NCI-H774 (cell line): ENCODE measurements around the gene SCNM1.

Experiments used
- DNase-seq: peaks from one replicate; lab custom pipeline; 2025; lab: John Stamatoyannopoulos, UW

SCNM1 gene

GRCh38 chr1:151165738-151166504 lies at the start of gene SCNM1, which contains the start of gene LYSMD1:
Gene SCNM1, plus strand, starts transcription at chr1:151166144. Its CDS starts 9 bp downstream, at chr1:151166153.
Gene LYSMD1, minus strand, starts transcription at chr1:151165902. Its CDS starts 644 bp downstream, at chr1:151165258.
- DNase-seq = peak; percentile 99

DNA sequence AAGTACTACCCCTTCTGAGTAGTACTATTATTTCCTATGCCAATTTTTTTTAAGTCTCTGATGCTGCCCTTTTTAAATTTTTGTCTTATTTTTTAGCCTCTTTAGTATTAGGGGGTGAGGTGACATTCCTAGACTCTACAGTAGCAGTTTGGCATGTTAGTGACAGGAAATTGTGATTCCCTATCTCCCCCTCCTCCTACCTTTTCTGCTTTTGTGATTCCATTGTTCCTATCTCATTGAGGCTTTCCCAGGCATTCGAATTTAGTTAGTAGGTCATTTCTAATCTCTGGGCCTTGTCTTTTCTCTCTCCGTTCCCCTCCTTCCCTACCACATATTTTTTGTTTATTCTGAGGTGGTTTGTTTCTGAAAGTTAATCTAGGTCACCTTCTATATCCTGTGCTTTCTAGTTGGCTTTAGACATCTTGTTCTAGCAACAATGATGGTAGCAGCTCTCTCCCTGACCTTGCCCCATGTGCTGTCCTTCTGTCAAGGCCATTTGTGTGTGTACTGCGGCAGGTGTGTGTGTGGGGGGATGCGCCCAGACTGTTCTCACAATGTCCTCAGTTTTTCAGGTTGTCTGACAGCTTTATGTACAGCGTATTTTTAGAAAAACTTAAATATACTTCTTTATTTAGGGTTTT lies 41.1 kb upstream of the SCNM1 start:
- no peak for DNase-seq

DNA sequence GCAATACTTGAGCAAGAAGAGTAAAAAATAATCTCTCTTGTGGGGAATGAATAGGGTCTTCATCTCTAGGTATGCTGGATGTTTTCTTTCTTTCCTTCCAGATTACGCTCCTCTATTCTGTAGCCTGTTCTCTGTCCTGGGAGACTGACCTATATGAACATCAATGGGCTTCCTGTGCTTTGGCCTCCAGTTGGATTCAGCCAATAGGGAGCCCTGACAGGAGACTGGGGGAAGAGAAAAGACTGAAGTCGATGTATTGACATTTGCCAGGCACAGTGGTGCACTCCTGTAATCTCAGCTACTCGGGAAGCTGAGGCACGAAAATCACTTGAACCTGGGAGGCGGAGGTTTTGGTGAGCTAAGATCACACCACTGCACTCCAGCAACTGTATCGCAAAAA lies 37.1 kb upstream of the SCNM1 start:
- no peak for DNase-seq

DNA sequence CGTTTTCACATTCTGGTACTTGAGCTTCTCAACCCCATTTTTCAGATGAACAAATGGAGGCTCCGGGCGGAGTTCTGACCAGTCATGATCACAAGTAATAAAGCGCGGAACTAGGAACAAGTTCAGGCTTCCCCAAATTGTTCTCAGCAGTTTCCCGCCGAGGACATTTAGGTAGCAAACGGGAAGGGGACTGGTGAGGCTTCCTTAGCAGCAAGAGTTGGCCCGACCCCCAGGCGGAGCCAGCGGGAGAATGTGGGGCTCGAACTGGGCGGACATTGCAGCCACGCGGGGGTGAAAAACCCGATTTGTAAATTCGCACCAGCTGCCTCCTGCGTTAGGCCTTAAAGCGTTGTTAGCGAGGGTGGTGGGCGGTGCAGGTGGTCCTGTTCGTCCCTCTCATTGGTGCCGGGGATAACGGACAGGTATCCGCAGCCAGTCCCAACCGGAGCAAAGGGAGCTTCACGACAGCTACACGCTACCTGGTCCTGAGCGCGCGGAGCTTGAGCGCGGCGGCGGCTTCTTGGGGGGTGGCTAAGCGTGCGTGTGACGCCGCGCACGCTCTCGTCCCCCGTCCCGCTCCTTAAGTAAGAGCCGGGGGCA lies 34.9 kb upstream of the SCNM1 start:
- peak; percentile 13 for DNase-seq

GRCh38 chr1:151131701-151132334 lies 34.1 kb upstream of the SCNM1 start:
- no peak for DNase-seq

DNA sequence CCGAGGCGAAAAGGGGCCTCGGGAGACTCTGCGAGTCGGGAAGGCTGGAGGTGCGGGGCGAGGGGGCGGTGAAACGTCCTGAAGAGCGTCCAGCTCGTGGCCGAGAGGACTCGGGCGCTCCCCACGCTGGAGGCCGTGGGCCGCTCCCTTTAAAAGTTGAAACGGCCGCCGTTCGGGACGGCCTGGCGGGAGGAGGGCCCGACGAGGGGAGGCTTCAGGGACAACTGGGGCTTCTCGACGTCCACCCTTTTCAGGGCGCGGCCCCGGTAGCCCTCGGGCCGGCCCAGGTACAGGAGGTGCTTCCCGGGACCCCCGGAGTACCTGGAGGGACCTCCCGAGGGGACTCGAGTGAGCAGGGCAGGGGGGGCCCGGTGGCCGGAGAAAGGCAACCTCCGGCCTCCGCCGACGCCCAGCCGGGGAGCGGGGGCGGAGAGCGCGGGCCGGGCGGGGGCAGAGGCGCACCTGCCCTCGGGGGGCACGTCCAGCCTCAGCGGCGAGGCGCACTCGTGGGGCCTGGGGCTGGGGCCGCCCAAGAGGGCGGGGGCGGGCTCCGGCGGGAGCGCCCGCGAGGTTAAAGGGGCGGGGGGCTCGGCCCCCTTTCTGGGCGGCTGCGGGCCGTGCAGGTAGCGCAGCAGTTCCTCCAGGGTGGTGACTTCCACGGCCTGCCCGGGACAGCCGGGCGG lies 33.5 kb upstream of the SCNM1 start:
- no peak for DNase-seq

DNA sequence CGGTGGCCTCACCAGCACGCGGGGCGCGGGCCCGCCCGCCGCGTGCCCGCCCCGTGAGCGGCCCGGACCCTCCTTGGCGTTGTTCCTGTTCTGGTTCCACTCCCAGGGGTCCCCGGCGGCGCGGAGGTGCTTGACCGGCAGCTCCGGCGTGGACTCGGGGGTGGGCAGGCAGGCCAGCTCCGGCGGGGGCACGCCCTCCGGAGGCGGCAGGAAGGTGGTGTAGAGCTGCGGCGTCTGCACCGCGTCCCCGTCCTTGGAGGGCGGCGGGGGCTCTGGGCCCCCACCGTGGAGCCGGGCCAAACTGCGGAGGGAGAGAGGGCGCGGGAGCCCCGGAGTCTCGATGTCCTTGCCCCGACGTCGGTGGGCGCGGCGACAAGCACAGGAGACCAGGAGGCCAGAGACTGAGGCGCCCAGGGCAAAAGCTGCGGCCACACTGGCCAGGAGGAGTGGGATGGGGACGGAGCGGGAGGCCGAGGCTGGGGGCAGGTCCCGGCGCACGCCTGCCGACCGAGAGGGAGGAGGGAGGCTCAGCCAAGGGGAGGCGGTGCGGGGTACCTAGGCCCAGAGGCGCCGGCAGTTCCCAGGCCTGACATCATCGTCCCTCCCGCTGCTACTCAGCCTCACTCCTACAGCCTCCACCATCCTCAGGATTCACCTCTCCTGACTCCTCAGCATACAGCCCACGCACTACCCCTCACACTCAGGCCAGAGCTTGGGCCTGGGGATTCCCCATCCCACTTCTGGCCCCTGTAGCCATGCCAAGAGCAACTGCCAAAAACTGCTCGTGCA lies 32.7 kb upstream of the SCNM1 start:
- no peak for DNase-seq

DNA sequence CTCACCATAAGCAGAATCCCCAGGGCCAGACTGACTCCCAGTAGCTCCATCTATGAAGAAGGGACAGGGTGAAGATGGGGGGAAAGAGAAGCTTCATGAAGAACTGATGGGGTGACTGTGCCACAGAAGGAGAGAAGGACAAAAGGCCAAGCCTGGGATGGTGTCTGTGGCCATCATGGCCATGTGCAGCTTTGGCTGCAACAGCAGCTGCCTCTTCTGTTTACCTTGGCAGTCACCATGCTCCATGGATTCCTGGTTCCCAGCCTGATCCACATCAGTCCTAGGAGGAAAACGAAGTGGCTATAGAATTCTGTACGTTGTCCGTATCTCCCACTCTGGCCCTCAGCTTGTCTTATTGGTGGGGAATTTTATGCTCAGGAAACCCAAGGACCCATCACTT lies 31.5 kb upstream of the SCNM1 start:
- peak; percentile 15 for DNase-seq

GRCh38 chr1:151134991-151135390 lies 31.0 kb upstream of the SCNM1 start:
- DNase-seq = no peak

GRCh38 chr1:151135433-151136385 lies 30.2 kb upstream of the SCNM1 start:
- DNase-seq = no peak

GRCh38 chr1:151137789-151138188 lies 28.2 kb upstream of the SCNM1 start:
- no peak for DNase-seq

DNA sequence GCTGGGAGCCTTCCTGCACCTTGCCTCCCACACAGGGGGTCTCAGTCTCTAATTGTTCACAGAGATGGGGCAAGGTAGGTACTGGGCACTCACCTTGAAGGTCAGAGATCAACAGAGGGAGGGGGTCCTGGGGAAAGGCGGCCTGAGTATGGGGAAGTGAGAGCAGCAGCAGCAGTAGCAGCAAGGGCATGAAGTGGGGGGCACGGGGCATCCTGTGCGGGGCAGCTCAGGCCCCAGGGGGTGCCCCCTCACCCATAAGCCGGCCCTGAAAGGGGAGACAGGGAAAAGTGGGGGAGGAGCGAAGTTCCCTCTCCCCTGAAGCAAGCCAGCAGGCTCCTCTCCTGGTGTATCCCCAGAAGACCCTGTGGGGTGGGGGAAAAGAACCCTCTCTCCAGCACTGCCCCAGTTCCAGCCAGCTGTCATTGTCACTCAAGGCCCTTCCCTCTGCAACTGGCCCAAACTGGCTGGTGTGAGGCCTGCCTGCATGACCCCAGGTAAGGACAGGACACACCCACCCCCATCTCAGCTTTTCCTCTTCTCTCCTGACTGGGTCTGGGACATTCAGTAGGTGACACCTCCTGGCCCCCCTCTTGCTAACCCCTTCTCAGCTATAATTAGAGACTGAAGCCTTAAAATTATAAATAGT lies 23.4 kb upstream of the SCNM1 start:
- DNase-seq = no peak

DNA sequence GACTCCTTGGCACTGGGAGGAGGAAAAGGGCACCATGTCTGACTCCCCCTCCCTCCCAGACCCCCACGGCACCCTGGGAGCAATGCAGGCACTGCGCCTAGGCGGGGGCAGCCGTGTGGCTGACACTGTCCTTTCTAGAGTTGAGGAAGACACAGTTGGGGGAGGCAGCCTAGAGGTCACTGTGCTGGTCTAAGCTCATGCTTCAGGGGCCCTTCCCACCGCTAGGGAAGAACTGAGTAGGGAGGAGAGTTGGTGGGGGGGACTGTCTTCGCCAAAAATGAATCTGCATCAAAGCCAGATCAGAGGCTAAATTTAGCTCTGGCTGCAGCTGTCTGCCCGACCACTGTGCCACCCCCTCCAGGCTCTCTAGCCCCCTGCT lies 22.9 kb upstream of the SCNM1 start:
- no peak for DNase-seq

GRCh38 chr1:151143986-151144385 lies 22.0 kb upstream of the SCNM1 start:
- DNase-seq = no peak

- DNase-seq = no peak
These were observed 21.3 kb upstream of the SCNM1 start for GRCh38 chr1:151144474-151145303.

DNA sequence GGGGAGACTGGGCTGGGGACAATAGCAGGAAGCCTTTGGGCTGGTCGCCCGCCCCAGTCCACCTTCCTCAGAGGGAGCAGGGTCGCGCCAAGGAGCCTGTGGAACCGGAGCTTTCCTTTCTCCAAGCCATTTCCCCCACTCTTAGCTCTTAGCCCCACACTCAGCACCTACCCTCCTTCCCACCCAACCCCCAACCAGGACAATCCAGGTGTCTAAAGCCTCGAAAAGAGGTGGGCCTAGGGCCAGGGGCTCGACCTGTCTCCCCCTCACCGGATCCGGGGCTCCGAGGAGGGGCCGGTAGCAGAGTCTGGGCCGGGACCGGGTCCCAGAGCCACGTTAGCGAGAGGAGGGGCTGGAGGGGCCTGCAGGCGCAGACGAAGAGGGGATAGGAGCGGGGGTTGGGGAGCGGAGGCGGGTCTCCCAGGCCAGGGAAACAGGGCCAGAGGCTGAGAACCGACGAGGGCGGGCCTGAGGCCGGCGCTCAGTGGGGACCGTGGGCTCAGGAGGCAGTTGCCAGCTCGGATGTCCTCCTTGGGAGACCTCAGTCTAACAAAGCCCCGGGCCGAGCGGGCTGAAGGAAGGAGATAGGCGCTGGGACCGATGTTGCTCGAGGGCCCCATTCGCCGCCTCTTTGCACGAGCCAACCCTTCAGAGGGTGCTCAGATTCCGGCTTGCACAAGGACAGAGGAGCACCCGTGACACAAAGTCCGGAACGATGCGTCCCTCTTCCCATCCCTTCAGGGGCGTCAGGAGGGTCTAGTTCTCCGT lies 20.5 kb upstream of the SCNM1 start:
- no peak for DNase-seq

DNA sequence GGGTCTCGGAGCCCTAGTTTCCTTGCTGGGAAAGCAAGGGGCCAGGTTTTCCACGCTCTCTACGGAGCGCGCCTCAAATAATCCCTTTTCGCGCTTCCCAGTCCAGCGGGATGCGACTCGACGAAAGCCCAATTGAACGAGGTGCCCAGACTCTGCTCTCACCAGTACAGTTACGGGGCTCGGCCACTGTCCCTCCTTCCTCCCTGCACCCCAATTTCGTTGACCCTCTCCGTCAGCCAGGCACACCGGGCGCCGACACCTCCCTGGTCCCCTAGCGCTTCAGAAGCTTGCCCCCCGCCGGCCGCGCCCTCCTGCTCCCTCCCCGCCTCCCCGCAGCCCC lies 19.9 kb upstream of the SCNM1 start:
- DNase-seq = no peak
